HG03439 (cell line): Measurements from ENCODE around the gene RERE.

ENCODE experiments used
- ATAC-seq: cut with Tn5 transposase; IDR thresholded peaks from one replicate; pipeline ENCODE4 v1.9.1; 2021; ENCODE audit warnings: mild to moderate bottlenecking, moderate library complexity; ENCODE audit not compliant: unreplicated experiment

The RERE gene

GRCh38 chr1:8587784-8588183, 229.7 kb downstream of the RERE start:
- no peak for ATAC-seq

DNA sequence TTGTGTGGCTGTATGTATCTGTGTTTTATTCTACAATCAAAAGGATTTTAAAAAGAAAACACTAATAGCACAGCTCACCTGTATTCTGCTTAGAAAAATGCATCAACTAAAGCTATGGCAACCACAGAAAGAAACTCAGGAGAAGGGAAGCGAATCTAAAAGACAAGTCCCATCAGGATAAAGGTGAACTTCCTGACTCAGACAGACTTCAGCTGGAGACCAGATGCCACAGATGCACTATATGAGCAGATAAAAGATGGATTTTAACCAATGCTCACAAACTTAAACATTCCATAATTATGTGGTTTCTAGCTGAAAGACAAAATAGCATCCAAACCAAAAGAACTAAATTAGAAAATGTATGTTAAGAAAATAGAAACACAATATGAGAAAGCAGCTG, 231.0 kb downstream of the RERE start:
- ATAC-seq: no peak

DNA sequence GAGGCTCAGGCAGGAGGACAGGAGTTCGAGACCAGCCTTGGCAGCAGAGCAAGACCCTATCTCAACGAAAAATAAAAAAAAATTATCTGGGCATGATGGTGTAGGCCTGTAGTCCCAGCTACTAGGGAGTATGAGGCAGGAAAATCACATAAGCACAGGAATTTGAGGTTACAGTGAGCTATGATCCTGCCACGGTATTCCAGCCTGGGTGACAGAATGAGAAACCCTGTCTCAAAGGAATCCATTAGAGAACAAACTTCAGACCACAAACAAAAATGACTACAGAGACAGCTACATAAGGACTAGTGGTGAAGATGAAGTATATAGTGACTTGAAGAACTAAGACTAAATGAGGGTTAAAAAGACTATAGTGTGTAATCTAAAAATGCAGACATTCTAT, 233.1 kb downstream of the RERE start:
- ATAC-seq: no peak

DNA sequence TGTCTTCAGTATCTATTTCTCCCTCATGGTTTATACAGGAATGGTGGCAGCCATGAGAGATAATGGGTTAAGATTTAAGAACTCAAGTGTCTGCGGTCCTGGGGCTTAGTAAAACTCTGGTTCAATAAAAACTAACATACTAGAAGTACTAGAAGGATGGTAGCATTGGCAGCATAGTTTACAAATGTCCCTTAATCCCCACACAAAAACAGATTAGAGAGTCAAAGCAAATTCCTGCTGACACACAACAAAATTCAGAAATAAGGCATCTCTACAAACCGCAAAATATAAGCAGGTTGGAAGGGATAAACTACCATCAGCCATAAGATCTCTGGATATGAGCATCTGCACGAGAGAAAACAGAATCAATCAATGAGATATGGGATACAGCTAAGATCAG, 234.4 kb downstream of the RERE start:
- ATAC-seq: no peak

GRCh38 chr1:8580566-8580965, 236.9 kb downstream of the RERE start:
- ATAC-seq: no peak

DNA sequence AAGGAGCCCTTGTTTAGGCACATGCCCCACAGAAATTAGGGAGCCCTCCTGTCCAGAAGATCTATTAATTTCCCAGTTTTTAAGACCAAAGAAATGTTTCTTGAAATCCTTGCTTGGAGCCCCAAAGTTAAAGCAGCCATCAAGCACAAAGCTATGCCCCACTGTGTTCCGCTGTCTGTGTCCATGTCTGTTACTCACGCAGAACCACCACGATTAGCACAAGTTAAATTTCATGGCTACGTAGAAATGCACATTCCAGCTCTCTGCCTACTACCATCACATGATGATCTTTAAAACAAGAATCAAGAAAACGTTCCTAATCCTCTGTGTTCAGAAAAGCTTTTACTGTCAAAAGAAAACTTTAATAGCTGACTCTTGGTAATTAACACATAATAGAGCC, 238.5 kb downstream of the RERE start:
- ATAC-seq: no peak

DNA sequence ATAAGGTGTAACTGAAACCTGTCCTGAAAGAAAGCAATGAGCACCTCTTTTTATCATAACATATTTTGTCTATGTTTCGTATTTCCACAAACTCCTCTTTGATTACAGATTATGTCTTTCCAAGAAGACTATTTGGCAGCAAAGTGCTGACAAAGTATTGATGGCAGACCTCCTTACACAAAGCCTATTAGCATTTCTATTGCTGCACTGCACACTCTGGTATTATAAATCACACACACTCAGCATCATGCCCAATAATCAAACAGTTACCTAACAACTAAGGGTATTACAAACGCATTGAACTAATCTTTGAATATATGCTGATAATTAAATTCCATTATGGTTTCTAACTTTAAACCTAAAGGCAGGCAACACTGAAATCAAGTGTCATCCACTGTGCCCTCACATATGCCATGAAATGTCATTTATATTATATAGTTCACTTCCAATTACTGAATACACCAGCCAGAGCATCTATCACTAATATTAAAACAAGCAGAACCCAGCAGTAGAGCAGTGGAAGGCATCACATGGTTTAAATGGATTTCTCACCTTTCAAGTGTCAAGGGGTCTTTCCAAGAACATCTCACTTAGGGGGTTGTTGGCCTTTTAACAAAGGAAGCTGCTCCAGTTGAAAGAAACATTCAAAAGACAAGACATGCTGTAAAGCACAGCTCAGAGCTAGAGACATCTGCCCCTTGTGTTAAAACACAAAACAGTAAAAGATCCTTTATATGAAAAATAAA, 239.1 kb downstream of the RERE start:
- no peak for ATAC-seq

DNA sequence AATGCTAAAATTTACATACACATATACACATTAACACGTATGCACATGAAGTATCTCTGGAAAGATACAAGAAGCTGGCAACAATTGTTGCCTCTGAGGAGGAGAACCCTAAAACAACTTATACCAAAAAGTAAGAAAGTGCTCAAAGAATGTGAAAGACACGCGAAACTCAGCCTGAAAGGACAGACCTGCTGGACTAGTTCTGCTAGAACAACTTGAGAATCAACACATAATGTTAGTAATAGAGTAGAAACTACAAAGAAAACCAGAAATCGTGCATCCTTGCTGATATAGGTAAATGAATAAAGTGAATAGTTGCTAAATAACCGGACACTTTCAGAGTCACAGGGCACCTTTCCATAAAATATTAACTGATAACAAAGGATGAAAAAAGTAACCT, 242.5 kb downstream of the RERE start:
- no peak for ATAC-seq

GRCh38 chr1:8572106-8572505, 245.3 kb downstream of the RERE start:
- no peak for ATAC-seq

DNA sequence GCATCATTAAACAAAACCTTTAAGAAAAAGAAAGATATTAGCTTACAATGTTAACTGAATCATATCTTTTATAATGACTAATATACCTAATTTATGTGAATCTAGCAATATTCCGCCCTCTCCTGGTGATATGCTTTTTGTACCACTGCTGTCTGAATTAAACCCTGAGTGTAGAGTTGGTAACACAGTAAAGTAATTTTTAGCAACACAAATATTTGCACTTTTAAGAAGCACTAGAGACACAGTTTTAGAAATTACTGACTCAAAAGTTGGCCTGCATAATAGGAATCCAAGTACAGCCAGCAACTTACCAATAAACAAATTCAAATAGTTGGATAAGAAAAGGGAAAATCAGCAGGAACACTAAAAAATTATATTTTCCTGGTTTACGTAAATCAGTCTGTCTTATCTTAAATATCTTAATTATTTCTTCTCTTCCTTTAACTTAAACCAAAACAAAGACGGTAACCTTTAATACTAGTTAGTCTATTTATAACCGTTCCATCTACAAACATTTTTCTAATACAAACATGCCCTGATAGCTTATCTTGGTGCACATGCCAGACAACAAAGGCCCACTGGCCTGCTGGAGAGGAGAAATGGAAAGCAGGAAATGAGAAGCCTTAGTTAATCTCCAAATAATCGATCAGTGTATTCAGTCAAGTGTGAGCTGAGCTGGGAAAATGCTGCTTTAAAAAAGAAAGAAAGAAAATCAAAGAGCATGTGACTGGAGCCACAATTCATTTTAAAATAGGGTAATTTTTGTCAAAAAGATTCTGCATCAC, 246.0 kb downstream of the RERE start:
- no peak for ATAC-seq

DNA sequence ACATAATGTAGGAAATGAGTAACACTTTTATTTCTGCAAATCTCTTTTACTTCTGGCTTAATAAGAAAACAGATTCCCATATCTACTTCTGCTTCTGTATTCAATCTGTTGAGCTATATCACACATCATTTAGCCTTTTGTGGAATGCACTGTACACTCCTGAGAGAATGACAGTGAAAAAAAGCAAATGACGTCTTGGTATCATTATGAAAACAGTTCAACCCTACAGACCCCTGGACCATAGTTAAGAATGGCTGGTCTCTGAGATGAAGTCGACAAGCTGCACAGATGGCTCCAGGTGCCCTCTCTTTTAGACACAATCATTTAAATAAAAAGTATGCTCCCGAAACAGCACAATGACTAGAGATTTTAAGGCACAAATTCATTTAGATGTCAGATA, 247.0 kb downstream of the RERE start:
- ATAC-seq: no peak

- no peak for ATAC-seq
Observed at GRCh38 chr1:8569242-8569641, 248.2 kb downstream of the RERE start.

DNA sequence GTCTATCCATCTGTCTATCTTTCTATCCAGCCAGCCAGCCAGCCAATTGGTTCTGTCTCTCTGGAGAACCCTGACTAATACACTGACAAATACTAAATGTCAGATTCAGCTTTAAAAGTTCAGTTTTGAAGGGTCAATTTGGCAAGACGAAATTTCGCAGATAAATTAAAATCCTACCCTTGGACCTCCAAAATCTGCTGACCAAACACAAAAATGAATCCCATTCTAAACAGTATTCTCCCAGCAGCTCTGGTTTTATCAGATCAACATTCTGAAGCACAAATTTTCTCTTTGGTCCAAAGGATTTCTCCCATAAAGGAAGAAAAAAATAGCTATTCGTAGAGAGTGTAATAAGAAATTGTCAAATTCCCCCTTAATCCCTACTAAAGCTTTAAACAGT, 248.6 kb downstream of the RERE start:
- ATAC-seq: no peak

DNA sequence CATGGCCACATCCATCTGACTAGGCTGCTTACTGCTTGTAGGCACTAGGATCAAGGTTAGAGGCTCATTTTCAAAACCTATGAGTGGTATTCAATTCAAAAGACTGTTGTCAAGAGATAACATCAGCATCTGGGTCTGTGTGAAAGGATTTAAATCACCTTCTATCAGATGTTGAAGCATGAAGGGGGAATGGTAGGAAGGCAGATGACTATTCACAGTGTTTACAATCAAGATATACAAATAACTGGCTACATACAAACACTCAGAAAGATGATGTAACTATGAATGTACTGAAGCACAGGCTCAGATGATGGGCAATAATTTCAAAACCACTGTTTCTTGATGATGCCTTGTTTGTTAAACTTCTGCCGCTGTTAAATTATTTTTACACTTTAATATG, 250.3 kb downstream of the RERE start:
- no peak for ATAC-seq

- ATAC-seq: no peak
Observed at GRCh38 chr1:8565802-8566201, 251.6 kb downstream of the RERE start.

DNA sequence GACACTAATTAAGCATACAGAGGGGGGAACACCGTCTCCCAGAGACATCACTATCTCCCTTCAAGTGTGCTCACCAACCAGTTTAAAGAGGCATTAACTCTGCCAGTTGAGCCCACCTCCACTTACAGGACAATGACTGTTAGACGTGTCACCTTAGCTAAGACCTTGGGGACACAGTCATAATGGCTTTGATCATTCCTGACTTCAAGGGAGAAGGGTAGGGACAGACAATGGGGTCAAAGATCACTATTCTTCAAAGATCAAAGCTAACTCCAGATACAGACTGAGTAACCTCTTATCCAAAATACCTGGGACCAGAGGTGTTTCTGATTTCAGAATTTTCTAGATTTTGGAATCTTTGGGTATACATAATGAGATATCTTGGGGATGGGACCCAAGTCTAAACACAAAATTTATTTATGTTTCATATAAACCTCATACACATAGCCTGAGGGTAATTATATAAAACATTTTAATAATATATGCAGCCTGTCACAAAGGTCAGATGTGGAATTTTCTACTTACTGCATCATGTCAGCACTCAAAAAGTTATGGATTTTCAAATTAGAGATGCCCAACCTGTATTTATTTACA, 253.4 kb downstream of the RERE start:
- ATAC-seq: no peak

GRCh38 chr1:8562881-8563865, 254.3 kb downstream of the RERE start:
- ATAC-seq: no peak

- no peak for ATAC-seq
Observed at GRCh38 chr1:8562222-8562621, 255.2 kb downstream of the RERE start.

- no peak for ATAC-seq
Observed at GRCh38 chr1:8560611-8561544, 256.6 kb downstream of the RERE start.

DNA sequence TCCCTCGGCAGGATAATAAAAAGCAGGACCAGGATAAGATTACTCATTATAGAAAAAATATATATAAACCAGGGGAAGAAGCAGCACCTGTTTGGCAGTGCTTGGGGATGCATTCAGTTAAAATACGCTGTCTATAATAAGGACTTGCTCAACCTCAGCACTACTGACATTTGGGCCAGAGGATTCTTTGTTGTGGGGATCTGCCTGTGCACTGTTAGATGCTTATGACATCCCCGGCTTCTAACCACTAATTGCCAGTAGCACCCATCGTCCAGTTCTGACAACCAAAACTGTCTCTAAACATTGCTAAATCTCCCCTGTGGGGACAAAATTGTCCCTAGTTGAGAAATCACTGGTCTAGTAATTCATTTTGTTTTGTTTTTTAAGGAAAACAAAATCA, 257.4 kb downstream of the RERE start:
- no peak for ATAC-seq
